ENCODE results near the gene SPRR2E.

- TF ChIP-seq CTCF (IDR thresholded peaks at IDR 0.05), result no peak
- no peak for TF ChIP-seq EP300 (IDR thresholded peaks at IDR 0.05)
Measured at GRCh38 chr1:153133743-153134142, 39.4 kb upstream of the SPRR2E start.

Data from tibial nerve (tissue), 4 donors.